HCEC 1CT (cell line): Measurements from ENCODE around the gene OTUD4.
"Not testable (repeated sequence)": the region's sequence is repeated elsewhere in the genome, so short reads cannot be mapped to it uniquely, and the experiment has no call there.

ENCODE experiments used
- DNase-seq: peaks from one replicate; pipeline ENCODE4 v3.0.0-alpha.2; 2017

Gene OTUD4, protein sequence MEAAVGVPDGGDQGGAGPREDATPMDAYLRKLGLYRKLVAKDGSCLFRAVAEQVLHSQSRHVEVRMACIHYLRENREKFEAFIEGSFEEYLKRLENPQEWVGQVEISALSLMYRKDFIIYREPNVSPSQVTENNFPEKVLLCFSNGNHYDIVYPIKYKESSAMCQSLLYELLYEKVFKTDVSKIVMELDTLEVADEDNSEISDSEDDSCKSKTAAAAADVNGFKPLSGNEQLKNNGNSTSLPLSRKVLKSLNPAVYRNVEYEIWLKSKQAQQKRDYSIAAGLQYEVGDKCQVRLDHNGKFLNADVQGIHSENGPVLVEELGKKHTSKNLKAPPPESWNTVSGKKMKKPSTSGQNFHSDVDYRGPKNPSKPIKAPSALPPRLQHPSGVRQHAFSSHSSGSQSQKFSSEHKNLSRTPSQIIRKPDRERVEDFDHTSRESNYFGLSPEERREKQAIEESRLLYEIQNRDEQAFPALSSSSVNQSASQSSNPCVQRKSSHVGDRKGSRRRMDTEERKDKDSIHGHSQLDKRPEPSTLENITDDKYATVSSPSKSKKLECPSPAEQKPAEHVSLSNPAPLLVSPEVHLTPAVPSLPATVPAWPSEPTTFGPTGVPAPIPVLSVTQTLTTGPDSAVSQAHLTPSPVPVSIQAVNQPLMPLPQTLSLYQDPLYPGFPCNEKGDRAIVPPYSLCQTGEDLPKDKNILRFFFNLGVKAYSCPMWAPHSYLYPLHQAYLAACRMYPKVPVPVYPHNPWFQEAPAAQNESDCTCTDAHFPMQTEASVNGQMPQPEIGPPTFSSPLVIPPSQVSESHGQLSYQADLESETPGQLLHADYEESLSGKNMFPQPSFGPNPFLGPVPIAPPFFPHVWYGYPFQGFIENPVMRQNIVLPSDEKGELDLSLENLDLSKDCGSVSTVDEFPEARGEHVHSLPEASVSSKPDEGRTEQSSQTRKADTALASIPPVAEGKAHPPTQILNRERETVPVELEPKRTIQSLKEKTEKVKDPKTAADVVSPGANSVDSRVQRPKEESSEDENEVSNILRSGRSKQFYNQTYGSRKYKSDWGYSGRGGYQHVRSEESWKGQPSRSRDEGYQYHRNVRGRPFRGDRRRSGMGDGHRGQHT

DNA sequence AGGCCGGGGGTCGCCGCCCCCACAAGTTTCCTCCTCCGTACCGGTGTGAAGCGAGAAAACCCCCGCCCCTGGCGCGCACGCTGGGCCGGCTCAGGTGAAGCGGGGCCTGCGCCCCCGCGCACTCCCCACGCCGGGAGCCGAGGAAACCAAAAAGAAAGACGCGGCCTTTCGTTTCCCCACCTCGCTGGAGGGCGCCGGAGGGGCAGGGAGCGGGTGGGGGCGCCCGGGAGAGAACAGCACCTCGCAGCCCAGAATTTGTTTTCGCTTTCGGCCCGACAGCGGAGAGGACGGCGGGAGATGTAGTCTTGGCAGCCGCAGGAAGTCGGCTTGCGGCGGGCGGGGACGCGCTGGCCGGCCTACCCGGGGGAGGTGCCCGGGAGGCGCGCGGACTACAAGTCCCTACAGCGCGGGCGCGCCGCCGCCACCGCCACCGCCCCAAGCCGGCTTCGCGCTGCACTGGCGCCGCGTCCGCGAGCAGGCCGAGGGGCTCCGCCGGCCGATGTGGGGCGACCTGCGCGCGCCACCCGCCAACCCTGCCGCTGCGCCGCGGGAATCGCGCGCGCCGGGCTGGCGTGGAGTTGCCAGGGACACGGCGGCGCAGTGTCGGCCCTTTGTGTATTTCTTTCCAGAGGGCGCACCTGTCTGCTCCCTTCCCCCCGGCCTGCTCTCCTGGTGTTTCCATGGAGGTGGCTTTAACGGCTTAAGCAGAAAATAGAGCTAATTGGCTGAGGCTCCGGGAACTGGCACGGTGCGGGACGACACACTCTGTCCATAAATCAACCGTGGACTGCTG lies at the start of gene OTUD4:
TSS of gene OTUD4 (minus strand) at position 292 of the 793 bp plus-strand sequence. CDS start 616 bp downstream, outside the sequence.
- DNase-seq, result peak; percentile 89

DNA sequence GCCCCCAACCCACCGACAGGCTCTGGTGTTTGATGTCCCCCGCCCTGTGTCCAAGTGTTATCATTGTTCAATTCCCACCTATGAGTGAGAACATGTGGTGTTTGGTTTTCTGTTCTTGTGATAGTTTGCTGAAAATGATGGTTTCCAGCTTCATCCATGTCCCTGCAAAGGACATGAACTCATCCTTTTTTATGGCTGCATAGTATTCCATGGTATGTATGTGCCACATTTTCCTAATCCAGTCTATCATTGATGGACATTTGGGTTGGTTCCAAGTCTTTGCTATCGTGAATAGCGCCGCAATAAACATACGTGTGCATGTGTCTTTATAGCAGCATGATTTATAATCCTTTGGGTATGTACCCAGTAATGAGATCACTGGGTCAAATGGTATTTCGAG lies 42.8 kb upstream of the OTUD4 start:
- not testable (repeated sequence) for DNase-seq

DNA sequence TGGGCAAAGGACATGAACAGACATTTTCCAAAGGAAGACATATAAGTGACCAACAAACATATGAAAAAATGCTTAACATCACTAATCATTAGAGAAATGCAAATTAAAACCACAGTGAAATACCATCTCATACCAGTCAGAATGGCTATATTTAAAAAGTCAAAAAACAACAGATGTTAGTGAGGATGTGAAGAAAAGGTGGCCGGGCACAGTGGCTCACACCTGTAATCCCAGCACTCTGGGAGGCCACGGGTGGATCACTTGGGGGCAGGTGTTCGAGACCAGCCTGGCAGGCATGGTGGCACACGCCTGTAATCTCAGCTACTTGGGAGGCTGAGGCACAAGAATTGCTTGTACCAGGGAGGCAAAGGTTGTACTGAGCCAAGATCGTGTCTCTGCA lies 41.1 kb upstream of the OTUD4 start:
- DNase-seq, result not testable (repeated sequence)

DNA sequence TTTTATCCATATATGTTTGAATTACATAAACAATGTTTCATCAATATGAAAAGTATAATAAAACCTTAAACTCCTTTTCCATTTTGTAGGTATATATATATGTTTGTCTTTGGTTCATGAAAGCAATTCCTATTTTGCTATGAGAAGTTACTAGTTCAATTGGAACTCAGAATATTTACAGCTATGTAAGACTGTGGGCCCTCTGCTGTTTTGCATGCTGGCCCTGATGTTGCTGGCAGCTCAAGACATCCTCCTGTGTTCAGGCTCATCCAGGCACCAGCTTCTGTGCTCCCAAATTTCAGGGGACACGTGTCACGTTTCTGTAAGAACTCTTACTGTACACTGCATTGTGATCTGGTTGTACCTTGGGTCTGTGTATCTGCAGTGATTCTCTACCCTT lies 38.7 kb upstream of the OTUD4 start:
- no peak for DNase-seq

DNA sequence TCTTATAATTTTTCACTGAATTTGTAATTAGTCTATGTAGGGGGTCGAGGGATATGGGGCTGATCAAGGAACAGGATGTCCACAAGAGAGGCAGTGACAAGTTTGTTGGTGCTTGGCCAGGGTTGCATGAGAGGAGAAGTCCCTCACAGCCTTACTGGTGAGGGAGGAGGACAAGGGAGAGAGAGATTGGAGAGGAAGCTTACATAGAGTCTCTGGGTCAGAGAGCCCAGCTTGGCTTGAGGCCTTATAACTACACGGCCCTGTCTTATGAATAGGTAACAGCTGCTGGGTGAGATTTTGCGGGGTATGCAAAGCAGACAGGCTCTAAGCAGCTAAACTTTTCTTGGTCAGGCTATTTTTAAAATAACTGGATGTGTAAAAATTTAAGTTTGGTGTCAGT lies 37.9 kb upstream of the OTUD4 start:
- no peak for DNase-seq

DNA sequence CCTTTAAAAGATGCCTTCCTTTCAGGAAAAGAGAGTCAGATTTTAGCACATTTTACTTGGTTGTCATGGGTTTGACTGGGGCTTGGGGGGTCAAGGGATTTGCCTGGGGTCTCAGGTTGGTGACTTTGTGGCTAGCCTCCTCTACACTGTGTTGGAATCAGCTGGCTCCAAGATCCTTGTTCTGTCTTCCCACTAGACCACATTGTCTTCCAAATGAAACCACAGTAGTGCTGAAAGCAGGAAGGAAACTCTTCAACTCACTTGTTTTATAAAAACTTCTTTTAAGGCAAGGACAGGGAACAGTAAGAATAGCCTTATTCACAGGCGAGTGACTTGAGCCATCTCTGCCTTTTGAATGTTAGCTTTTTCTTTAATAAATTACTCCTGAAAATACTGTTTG lies 37.0 kb upstream of the OTUD4 start:
- no peak for DNase-seq

DNA sequence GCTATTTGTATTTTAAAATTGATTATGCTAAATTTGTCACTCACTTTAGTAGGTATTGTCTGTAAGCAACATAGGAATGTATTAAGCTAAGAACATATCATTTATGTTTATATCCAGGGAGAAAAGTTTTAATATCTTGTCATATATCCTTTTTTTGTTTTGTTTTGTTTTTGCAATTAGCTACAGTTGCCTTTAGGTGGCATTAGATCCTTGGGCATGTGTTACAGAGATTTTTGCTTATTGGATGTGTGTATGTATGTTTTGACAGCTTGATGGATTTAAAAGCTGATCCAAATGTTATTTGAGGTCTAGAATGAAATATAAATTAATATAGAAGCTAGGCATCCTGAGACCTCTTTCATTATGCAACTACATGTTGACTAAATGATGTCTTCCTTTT lies 36.1 kb upstream of the OTUD4 start:
- DNase-seq, result peak; percentile 3

DNA sequence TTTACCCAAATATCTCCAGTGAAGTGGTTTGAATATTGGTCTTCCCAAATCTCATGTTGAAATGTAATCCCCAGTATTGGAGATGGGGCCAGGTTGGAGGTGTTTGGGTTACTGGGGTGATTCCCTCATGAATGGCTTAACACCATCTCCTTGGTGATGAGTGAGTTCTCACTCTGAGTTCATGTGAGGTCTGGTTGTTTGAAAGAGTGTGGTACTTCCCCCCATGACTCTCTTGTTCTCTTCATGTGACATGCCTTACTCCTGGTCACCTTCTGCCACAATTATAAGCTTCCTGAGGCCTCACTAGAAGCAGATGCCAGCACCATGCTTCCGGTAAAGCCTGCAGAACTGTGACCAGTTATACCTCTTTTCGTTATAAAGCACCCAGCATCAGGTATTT lies 32.9 kb upstream of the OTUD4 start:
- DNase-seq, result no peak

DNA sequence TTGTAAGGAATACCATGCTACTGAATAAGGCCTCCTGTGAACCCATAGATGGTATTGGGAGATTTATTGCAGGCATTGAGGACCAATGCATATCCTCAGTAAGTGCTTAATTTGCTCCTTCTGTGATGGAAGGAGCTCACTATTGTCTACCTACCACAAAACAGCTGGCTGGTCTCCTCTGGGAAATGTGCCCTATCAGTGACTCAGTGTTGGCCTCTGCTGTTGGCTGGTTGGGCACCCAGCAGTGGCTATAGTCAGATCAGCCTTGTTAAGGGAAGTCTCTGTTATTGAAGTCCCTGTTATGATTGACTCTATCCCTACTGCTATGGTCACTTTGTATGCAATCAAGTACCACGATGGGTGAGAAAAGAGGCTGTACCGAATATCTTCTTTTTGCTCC lies 27.5 kb upstream of the OTUD4 start:
- DNase-seq, result no peak

DNA sequence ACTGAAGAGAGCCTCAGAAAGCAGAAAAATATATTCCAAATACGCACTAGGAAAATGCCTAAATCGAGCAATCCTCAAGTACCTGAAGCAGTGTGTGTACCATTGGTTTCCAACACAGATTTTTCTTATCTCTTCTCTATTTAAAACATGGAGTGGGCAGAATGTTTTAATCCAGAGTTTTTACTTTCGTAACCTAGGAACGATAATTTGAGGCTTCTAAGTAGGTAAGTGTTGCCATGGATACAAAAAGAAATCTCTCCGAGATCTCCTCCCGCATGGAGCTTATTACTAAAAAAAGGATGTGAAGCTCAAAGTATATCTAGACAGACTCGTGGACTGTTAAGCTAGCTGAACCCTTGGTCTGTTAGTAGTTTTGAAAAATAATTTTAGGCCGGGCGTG lies 23.0 kb upstream of the OTUD4 start:
- no peak for DNase-seq

DNA sequence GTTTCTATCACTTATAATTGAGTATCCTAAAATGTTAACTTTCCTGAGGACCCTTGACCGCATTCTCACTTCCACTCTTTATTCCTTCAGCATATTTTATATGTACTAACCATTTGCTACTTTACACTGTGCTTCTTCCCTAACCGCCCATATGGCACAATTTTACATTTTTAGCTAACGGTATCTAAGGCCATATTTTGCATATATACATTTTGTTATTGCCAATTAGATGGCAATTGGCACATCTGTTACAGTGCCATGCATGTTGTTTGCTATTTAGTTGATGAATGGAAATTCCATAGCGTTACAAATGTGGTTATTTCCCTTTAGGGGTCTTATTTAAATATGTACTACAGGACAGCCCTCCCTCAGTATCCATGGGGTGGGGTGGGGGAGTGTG lies 20.0 kb upstream of the OTUD4 start:
- no peak for DNase-seq

DNA sequence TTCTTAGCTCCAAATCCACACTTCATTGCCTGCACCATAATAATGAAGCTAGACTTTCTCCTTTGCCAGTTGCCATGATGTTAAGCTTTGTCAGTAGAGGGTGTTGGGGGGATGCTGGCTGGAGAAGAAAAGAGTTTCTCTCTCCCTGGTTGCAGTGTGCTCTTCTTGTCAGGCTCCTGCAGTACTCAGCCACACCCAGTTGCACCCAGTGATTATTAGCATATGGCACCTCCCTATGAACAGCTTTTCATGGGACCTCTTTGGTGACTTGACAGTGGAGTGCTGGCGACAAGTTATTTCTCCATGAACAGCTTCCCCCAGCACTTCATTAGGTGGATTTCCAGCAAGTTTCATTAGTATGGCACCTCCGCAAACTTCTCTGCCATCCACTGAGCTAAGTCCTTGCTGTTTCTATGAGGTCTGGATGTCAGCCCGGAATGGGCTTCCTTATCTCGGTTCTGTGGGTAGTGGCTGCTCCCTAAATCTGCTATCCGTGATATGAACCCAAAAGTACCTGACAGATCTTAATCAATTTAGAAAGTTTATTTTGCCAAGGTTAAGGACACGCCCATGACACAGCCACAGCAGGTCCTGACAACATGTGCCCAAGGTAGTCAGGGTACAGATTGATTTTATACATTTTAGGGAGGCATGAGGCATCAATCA lies 18.8 kb upstream of the OTUD4 start:
- DNase-seq, result no peak

DNA sequence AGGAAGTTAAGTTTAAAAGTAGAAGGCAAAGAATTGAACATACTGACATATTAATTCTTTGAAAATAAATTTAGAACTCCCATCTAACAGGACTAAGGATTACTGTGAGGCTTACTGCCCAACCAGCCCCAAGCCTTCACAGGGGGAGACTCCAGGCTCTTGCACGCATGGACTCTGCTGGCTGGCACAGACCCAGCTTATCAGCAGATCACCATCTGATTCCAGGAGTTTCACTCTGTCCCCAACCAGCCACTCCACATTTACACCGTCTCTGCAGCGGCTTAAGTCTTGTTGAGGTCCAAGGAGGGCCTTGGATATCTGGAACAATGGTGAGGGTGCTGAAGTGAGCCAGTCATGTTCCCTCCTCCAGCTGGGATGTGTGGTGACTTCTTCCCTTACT lies 16.4 kb upstream of the OTUD4 start:
- DNase-seq, result no peak

DNA sequence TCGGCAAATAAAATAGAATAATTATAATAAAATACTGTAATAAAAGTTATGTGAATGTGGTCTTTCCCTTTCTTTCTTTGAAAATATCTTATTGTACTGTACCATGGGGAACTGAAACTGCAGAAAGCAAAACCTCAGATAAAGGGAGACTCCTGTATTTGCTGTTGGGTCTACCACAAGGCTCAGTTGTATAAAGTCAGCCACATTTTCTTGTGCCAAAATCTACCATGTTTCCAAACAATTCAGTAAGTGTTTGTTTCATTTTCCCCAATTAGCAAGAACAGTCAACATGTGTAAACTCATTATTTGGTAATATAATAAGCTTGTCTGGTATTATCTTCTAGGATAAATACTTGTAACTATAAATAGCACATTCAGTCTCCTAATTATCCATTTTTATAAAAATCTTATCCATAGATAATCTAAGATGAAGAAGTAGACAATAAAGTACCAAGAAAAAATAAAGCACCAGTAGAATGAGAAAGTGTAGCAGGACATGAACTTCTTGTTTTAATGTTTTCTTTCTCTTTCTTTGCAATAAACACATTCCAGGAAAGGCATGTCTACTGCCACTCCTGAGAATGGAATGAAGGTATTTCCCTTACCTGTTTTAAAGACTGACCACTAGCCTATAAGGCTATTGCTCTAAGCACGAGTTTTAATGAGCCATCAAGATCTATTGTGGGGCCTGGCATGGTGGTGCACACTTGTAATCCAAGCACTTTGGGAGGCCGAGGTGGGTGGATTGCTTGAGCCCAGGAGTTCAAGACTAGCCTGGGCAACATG lies 15.0 kb upstream of the OTUD4 start:
- no peak for DNase-seq

DNA sequence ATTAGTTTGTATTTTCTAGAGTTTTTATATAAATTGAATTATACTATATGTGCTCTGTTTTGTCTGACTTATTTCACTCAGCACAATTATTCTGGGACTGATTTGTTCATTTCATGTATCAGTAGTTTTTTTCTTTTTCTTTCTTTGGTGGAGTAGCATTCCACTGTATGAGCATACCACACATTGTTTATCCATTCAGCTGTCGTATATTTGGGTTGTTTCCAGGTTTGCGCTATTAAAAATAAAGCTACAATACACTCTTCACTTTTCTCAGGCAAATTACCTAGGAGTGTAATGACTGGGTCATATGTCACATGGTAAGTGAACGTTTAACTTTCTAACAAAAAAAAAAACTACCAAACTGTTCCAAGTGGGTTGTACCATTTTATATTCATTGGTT lies 9.6 kb upstream of the OTUD4 start:
- DNase-seq, result no peak

DNA sequence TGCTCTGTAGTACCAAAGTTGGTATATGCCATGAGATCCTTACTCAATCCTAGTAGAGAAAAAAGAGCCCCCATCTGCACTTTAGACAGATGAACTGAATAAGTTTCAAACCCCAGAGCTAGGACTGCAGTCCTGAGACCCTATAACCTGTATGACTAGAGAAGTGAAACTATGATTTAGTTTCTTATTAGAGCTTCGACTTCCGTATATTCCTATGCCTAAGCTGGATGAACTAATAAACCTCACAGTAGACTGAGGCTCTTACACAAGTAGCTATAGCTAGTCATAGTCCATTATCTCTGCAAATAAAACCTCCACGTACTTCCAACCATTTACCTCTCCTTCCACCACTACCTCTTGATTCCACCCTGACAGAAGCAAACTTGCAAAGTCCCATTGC lies 6.3 kb upstream of the OTUD4 start:
- no peak for DNase-seq

DNA sequence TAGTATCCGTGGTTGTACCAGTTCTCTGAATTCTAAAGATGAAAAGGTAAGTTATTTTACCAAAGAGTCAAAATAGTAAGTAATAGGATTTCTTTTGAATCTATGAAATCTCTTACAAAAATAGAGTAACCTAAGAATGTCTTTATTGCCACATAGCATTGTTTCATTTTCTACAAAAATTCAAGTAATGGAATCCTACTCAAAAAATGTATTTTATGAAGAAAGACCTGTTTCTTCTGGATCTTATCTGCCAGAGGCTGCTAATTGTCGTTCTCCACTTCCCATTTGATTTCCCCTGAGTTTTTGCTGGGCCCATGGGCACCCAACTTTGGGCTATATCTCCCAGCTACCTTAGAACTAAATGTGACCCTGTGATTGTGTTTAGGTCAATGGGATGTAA lies 3.2 kb upstream of the OTUD4 start:
- DNase-seq, result no peak

DNA sequence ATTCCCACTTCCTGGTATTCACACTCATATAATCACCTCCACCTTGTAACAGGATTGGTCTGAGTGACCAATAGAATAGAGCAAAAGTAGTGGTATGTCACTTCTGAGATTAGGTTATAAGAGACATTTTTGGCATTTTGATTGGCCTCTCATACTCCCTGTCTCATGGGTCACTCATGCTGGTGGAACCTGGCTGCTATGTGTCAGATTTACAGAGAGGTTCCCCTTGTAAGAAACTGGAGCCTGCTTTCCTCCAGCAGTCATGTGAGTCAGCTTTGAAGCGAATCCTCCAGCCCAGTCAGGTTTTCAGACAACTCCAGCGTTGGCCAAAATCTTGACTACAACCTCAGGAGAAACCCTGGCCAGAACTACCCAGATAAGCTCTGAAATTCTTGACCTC lies 2.6 kb upstream of the OTUD4 start:
- no peak for DNase-seq

DNA sequence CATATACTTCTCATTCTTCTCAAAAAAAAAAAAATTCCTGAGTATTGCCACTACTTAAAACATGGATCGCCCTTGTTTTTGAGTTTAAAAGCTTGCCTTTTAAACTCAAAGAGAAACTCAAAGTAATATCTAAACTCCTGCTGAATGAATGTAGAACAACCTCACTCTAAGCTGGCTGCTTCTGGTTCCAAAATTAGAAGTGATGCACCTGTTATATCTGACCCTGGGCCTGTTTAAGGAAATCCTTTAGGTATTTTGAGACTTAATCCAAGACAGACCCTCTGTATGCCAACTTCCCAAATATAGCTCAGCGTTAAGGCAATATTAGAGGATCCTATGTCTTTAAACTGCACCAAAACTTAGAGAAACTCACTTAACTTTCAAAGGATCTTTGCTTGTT lies 1.8 kb upstream of the OTUD4 start:
- DNase-seq, result no peak

DNA sequence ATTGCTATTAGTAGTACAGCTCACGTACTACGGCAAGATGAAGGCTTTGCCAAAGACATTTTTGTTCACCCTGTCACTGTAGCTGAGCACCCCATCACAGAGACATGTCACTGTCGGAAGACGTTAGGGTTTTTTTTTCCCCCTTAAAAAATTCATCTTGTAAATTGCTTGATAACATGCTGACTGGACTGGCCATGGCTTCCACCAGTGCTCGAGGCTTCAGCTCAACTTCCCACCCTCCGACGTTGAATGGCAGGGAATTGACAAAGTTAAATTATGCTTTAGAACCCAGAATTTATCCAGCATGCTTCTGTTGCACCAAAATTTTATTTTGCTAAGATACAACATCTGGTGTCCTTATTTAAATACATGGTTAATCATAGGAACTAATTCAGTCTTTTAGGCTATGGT lies 707 bp upstream of the OTUD4 start:
- DNase-seq, result no peak

DNA sequence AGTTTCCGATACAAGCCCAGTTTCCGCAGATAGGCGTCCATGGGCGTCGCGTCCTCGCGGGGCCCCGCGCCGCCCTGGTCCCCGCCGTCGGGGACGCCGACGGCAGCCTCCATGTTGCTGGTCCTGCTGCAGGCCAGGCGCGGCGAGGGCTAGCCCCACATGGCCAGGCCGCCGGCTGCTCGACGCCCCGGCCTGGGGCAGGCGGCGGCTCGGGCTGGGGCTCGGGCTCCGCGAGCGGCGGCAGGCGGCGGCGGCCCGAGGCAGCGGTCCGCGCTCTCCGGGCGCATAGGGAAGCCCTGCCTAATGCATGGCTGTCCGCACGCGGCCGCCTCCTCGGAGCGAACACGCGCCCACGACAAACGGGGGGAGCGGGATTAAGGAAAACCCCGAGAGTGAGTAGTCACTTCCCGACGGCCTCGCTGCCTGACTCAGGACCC lies 510 bp downstream of the OTUD4 start:
- peak; percentile 18 for DNase-seq
